Activated T-cell treated with anti-CD3 and anti-CD28 coated beads, Interleukin-2, amount 50 U/mL, for 72 hours (primary cell): ENCODE results near the gene LMBRD2. TPM values are rescaled to one million over a fixed set of nuclear protein-coding genes. Genes with fewer than 3 reads are reported as not detected.

ENCODE experiments used
- ATAC-seq, 2 donors: fragments of 150-1000 bp; cut with Tn5 transposase; replicated peaks in 1 of 2; 2 replicates each; pipeline ENCODE4 v1.10.0; 2021; ENCODE audit warnings: moderate library complexity in 2 of 2, mild to moderate bottlenecking in 1 of 2
- DNase-seq, 2 donors: peaks; one replicate each; pipeline ENCODE4 v3.0.0; 2021 to 2022; ENCODE audit warnings: mixed read lengths in 1 of 2
- H3K27ac Mint-ChIP-seq: one replicate; pipeline ENCODE4 v1.8.0; 2022; ENCODE audit warnings: mild to moderate bottlenecking, moderate library complexity, mixed read lengths
- H3K27me3 Mint-ChIP-seq: one replicate; pipeline ENCODE4 v1.8.0; 2022; ENCODE audit warnings: low read depth, mixed read lengths
- H3K36me3 Mint-ChIP-seq, 2 donors: one replicate each; pipeline ENCODE4 v1.8.0; 2022; ENCODE audit warnings: mixed read lengths in 2 of 2, mild to moderate bottlenecking in 1 of 2; ENCODE audit not compliant: insufficient read depth in 2 of 2
- H3K4me1 Mint-ChIP-seq: one replicate; pipeline ENCODE4 v1.8.0; 2022; ENCODE audit warnings: low read depth, mixed read lengths
- H3K4me3 Mint-ChIP-seq, 2 donors: one replicate each; pipeline ENCODE4 v1.8.0; 2022; ENCODE audit warnings: mild to moderate bottlenecking in 2 of 2, mixed read lengths in 2 of 2, moderate library complexity in 2 of 2
- H3K9me3 Mint-ChIP-seq, 2 donors: one replicate each; pipeline ENCODE4 v1.8.0; 2022; ENCODE audit warnings: mixed read lengths in 2 of 2
- total RNA-seq, 2 donors: library from RNA; stranded (reverse); gene quantifications; one replicate each; pipeline ENCODE4 v1.2.3, GENCODE V29; 2022

Gene LMBRD2
- total RNA-seq, 2 donors from 2014 or later: 15.8 to 17.6 TPM

DNA sequence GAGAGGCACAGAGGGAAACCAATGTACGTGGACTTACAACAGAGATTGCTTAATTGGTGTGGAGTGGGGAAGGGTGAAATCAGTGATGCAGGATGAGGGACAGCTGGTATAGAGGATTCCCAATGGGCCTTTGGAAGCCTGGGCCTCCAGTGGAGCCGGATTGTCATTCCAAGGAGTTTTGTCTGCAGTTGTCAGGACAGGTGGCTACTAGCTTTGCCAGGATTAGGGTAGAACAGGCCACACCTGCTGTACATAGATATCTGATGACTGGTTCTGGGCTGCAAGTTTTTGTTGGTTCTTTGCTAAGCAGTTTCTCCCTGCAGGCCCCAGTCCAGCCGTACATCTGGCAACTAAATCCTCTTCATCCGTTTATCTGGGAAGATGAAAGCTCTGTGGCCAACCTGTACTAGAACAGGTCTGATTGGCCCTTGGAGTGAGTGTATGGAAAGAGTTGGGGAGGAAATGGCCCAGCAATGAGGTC is 4.5 kb upstream of the LMBRD2 start:
- Mint-ChIP-seq H3K27ac (no peak overlapping the region), H3K27me3 (no peaks in the 10 kb centered on the region), H3K4me1 (peaks cover 47% of the 10 kb centered on the region), H3K4me3 (no peak overlapping the region), H3K36me3 (peaks cover 8 to 41% of the 10 kb centered on the region in 2 donors), H3K9me3 (no peaks in the 10 kb centered on the region)
- DNase-seq (no peak), ATAC-seq (no peak)

DNA sequence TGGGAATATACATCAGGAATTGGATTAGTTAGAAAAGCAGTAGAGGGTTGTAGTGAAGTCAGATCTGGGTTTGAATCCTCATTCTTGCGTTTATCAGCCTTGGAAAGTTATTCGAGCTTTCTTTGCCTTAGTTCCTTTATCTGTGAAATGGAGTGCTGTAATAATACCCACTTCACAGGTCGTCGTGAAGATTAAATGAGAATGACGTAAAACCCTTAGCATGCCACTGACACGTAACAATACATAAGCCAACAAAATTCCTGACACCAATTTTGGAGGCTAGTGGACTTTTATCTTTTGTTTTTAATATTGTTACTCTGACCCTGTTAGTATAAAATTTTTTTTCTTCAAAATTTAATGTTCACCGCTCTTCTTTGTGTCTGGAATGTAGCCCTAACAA is 3.6 kb upstream of the LMBRD2 start:
- DNase-seq: no peak
- Mint-ChIP-seq H3K27ac (no peak overlapping the region), H3K4me3 (no peak overlapping the region), H3K9me3 (no peaks in the 10 kb centered on the region), H3K27me3 (no peaks in the 10 kb centered on the region), H3K4me1 (peaks cover 55% of the 10 kb centered on the region), H3K36me3 (peaks cover 8 to 42% of the 10 kb centered on the region in 2 donors)
- no peak for ATAC-seq

DNA sequence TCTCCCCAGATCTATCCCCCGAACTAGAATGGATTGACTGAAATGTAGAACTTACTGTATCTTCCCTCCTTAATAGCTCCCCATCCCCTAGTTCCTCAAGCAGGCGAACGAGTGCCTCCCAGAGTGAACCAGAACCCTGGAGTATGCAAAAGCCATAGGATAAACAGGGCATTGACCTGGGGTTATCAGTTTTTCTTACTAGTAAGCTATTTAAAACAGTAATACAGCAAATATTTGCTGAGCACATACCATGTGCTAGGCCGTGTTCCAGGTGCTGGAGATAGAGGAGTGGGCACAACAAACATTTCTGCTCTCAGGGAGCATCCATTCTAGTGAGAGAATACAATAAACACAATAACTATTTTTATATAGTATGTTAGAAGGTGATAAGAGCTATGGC is 2.0 kb upstream of the LMBRD2 start:
- Mint-ChIP-seq H3K9me3 (no peaks in the 10 kb centered on the region), H3K36me3 (peaks cover 8 to 37% of the 10 kb centered on the region in 2 donors), H3K27ac (no peak overlapping the region), H3K27me3 (no peaks in the 10 kb centered on the region), H3K4me1 (peaks cover 59% of the 10 kb centered on the region), H3K4me3 (peak overlapping the region; percentile 65 to 91)
- DNase-seq (no peak), ATAC-seq (no peak)

DNA sequence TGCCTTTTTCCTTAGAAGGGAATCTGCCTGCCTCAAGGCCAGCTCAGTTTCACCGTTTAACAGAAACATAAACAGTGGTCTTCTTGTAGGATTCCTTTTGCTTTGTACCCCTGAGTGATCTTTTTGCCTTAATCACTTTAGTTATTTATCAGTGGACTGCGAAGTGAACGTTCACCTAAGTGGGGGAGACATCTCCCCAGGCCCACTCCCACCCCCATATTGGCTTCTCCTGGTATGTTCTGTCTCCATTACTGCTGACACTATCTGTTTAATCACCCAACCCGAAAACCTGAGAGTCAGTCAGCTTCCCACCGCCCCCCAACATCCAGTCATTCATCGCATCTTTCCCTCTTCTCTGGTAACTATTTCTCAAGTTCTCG is 1.6 kb upstream of the LMBRD2 start:
- Mint-ChIP-seq H3K4me1 (peaks cover 63% of the 10 kb centered on the region), H3K36me3 (peaks cover 8 to 37% of the 10 kb centered on the region in 2 donors), H3K9me3 (no peaks in the 10 kb centered on the region), H3K27me3 (no peaks in the 10 kb centered on the region), H3K4me3 (peak overlapping the region; percentile 65 to 91), H3K27ac (no peak overlapping the region)
- ATAC-seq (no peak), DNase-seq (no peak)

- DNase-seq: no peak
- Mint-ChIP-seq H3K4me3 (peak overlapping the region; percentile 91 to 98), H3K27ac (peak overlapping the region; percentile 97), H3K27me3 (no peaks in the 10 kb centered on the region), H3K9me3 (no peaks in the 10 kb centered on the region), H3K36me3 (peaks cover 8 to 35% of the 10 kb centered on the region in 2 donors), H3K4me1 (peaks cover 63% of the 10 kb centered on the region)
- ATAC-seq: no peak
Measured at GRCh38 chr5:36152324-36153297, 924 bp upstream of the LMBRD2 start.

GRCh38 chr5:36150676-36151433 is 832 bp downstream of the LMBRD2 start:
- no peaks in the 10 kb centered on the region for H3K9me3 Mint-ChIP-seq
- peaks cover 8 to 25% of the 10 kb centered on the region in 2 donors for H3K36me3 Mint-ChIP-seq
- DNase-seq: peak; percentile 57 to 58
- H3K27me3 Mint-ChIP-seq: no peaks in the 10 kb centered on the region
- peaks cover 63% of the 10 kb centered on the region for H3K4me1 Mint-ChIP-seq
- ATAC-seq: peak; percentile 21 to 30
- peak overlapping the region; percentile 91 to 98 for H3K4me3 Mint-ChIP-seq
- peak overlapping the region; percentile 97 for H3K27ac Mint-ChIP-seq

DNA sequence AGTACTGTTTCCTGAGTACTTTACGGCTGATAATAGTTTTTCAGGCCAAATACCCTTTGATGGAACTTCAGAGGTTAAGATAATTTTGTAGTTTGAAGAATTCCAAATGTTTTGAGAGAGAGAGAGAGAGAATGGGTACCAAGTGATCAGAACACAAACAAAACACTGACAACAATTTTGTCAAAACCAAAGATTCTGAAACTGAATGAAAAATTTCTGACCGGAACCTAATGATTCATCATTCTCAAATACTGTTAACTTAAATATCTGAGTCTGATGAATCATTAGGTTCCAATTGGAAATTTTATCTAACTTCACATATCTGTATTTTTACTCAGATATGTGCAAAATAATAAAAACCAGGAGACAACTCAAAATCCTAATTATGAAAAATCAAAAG is 4.0 kb downstream of the LMBRD2 start:
- DNase-seq (no peak), ATAC-seq (no peak)
- H3K27me3 Mint-ChIP-seq: no peaks in the 10 kb centered on the region
- peak overlapping the region in 1 of 2 donors; percentile 84 for H3K4me3 Mint-ChIP-seq
- peak overlapping the region; percentile 84 for H3K27ac Mint-ChIP-seq
- H3K36me3 Mint-ChIP-seq: peaks cover 6 to 10% of the 10 kb centered on the region in 2 donors
- peaks cover 49% of the 10 kb centered on the region for H3K4me1 Mint-ChIP-seq
- no peaks in the 10 kb centered on the region for H3K9me3 Mint-ChIP-seq

DNA sequence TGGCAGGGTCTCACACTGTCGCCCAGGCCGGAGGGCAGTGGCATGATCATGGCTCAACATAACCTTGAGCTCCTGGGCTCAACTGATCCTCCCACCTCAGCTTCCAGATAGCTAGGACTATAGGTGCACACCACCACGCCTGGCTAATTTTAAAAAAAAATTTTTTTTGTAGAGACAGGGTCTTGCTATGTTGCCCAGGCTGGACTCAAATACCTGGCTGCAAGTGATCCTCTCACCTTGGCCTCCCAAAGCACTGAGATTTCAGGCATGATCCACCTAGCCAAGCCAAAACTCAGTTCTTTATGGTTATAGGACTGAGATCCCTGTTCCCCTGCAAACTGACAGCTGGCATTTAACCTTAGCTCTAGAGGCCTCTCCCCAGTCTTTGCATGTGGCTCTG is 5.3 kb downstream of the LMBRD2 start:
- Mint-ChIP-seq H3K36me3 (peaks cover 0 to 2% of the 10 kb centered on the region in 2 donors), H3K4me1 (peaks cover 47% of the 10 kb centered on the region), H3K9me3 (no peaks in the 10 kb centered on the region), H3K27me3 (no peaks in the 10 kb centered on the region), H3K4me3 (no peak overlapping the region), H3K27ac (no peak overlapping the region)
- DNase-seq (no peak), ATAC-seq (no peak)

DNA sequence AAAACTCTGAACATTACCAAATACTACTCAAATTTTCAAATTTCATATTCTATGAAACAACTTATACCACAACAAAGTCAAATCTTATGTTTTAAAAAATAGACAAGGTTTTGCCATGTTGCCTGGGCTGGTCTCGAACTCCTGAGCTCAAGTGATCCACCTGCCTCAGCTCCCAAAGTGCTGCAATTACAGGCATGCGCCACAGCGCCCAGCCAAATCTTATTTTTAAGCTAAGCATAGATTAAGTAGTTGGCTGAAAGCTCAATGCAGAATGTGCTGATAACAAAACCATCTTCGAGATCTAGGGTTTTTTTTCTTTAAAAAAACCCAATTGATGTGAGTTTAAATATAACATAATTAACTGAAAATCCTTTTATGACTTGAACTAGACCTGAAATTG is 6.4 kb downstream of the LMBRD2 start:
- H3K36me3 Mint-ChIP-seq: peaks cover 0 to 3% of the 10 kb centered on the region in 2 donors
- ATAC-seq (no peak), DNase-seq (no peak)
- no peak overlapping the region for H3K27ac Mint-ChIP-seq
- H3K9me3 Mint-ChIP-seq: no peaks in the 10 kb centered on the region
- no peaks in the 10 kb centered on the region for H3K27me3 Mint-ChIP-seq
- no peak overlapping the region for H3K4me3 Mint-ChIP-seq
- H3K4me1 Mint-ChIP-seq: peaks cover 40% of the 10 kb centered on the region

DNA sequence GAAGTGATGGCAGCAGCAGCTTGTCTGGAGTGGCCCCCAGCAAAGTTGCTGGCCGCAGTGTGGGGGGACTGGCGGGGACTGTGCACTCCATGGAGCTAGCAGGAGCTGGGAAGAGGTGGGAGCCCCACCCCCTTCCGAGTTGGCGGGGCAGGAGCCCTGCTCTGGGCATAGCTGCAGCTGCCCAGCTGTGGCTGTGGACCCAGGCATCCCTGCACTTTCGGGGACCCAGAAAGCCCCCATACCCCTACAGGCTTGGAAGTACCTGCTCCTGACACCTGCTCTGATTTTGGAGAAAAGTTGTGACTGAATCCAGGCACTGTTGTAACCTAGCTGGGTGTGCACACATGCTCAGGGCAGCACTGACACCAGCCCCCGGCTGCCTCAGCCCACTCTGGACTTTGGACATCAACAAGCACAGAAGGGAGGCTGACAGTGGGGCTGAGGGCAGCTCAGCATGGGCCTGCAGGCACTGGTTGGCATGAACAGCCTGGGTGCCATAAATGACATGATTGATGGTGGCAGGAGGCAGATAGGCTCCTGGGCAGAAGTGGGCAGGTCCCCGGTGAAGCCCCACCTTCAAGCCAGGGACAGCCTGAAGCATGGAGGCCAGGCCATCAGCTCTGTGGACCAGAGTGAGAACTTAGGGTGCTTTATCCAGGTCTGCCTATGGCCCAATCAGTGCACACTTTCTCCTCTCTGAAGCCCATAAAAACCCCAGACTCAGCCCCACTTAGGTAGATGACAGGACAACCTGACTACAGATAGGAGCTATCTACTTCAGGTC is 12.6 kb downstream of the LMBRD2 start:
- DNase-seq (no peak), ATAC-seq (no peak)
- Mint-ChIP-seq H3K4me3 (no peak overlapping the region), H3K4me1 (no peaks in the 10 kb centered on the region), H3K36me3 (peaks cover 0 to 8% of the 10 kb centered on the region in 2 donors), H3K9me3 (no peaks in the 10 kb centered on the region), H3K27me3 (no peaks in the 10 kb centered on the region), H3K27ac (no peak overlapping the region)

- ATAC-seq (no peak), DNase-seq (no peak)
- no peak overlapping the region for H3K27ac Mint-ChIP-seq
- H3K4me1 Mint-ChIP-seq: no peaks in the 10 kb centered on the region
- H3K4me3 Mint-ChIP-seq: no peak overlapping the region
- H3K27me3 Mint-ChIP-seq: no peaks in the 10 kb centered on the region
- H3K9me3 Mint-ChIP-seq: no peaks in the 10 kb centered on the region
- peaks cover 2 to 12% of the 10 kb centered on the region in 2 donors for H3K36me3 Mint-ChIP-seq
Measured at GRCh38 chr5:36136581-36136980, 15.1 kb downstream of the LMBRD2 start.

GRCh38 chr5:36135988-36136387 is 15.7 kb downstream of the LMBRD2 start:
- Mint-ChIP-seq H3K27me3 (no peaks in the 10 kb centered on the region), H3K4me3 (no peak overlapping the region), H3K9me3 (no peaks in the 10 kb centered on the region), H3K27ac (no peak overlapping the region), H3K4me1 (no peaks in the 10 kb centered on the region), H3K36me3 (peaks cover 2 to 12% of the 10 kb centered on the region in 2 donors)
- DNase-seq (no peak), ATAC-seq (no peak)
